Nephron progenitor cell (in vitro differentiated cells): ENCODE results near the gene CLP1.

ENCODE experiments used
- DNase-seq: peaks from one replicate; pipeline ENCODE4 v3.0.0; 2021
- H3K27ac Mint-ChIP-seq: 2 replicates; pipeline ENCODE4 v1.8.0; 2021; ENCODE audit warnings: mild to moderate bottlenecking, moderate library complexity, mixed read lengths
- H3K27me3 Mint-ChIP-seq: 2 replicates; pipeline ENCODE4 v1.8.0; 2021; ENCODE audit warnings: mild to moderate bottlenecking, low read depth, mixed read lengths; ENCODE audit not compliant: poor library complexity
- H3K36me3 Mint-ChIP-seq: 2 replicates; pipeline ENCODE4 v1.8.0; 2021; ENCODE audit warnings: low read depth, mixed read lengths
- H3K4me1 Mint-ChIP-seq: 2 replicates; pipeline ENCODE4 v1.8.0; 2021; ENCODE audit warnings: mixed read lengths
- H3K4me3 Mint-ChIP-seq: 2 replicates; pipeline ENCODE4 v1.8.0; 2021; ENCODE audit warnings: mild to moderate bottlenecking, moderate library complexity, mixed read lengths
- H3K9me3 Mint-ChIP-seq: 2 replicates; pipeline ENCODE4 v1.8.0; 2021; ENCODE audit warnings: mild to moderate bottlenecking, moderate library complexity, mixed read lengths
- CTCF ChIP-seq: fragments of 200-600 bp; sonication (generic); IDR thresholded peaks from 2 replicates; pipeline ENCODE4 v1.5.0; 2021; ENCODE audit warnings: antibody characterized with exemption

The CLP1 gene

GRCh38 chr11:57709802-57710367 lies 52.3 kb downstream of the CLP1 start:
- no peak for DNase-seq
- Mint-ChIP-seq H3K4me1 (peaks cover 43% of the 10 kb centered on the region), H3K36me3 (peaks cover 40% of the 10 kb centered on the region), H3K27me3 (peaks cover 2% of the 10 kb centered on the region), H3K27ac (peak overlapping the region; percentile 17), H3K9me3 (peaks cover 10% of the 10 kb centered on the region), H3K4me3 (peak overlapping the region; percentile 5)
- TF ChIP-seq CTCF, result no peak
